Measurements from ENCODE around the gene CHRNA4.

- TF ChIP-seq CTCF (IDR thresholded peaks at IDR 0.05) = no peak
- TF ChIP-seq POLR2A (IDR thresholded peaks at IDR 0.05) = no peak
Measured at GRCh38 chr20:63392465-63393365, 31.6 kb upstream of the CHRNA4 start.
